Fibroblast of pulmonary artery (primary cell): ENCODE results near the gene MSTO1.
"Not testable (repeated sequence)": the region's sequence is repeated elsewhere in the genome, so short reads cannot be mapped to it uniquely, and the experiment has no call there.

ENCODE experiments used
- DNase-seq: peaks from one replicate; pipeline ENCODE4 v3.0.0-alpha.2; 2010; ENCODE audit warnings: low read depth
- H3K4me3 ChIP-seq: replicated peaks from 2 replicates; pipeline ENCODE4 v1.5.1; 2011; ENCODE audit warnings: low read depth, mild to moderate bottlenecking, control low read depth, low read length, moderate library complexity
- CTCF ChIP-seq: IDR thresholded peaks from 2 replicates; pipeline ENCODE4 v1.5.1; 2011; ENCODE audit warnings: mild to moderate bottlenecking, control low read depth, low read length, inconsistent platforms; ENCODE audit errors: missing control alignments

Gene MSTO1

DNA sequence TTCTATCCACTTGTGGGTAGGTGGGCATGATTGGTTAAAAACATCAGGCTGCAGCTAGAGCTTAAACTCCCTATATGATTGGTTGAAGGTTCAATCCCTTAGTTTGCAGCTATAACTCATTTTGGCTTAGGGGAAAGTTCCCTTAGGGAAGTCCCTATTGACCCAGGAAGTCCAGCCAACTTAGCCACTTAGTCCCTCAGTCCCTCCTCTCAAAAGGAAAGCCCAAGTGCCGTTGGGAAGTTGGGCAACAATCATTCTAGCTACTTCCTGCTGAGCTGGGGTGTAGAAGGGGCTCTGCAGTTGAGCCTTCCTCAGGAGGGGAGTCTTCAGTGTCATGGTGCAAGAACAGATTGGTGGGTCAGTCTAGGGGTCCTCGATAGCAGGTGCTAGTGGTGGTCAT, 12.2 kb downstream of the MSTO1 start:
- TF ChIP-seq CTCF, result no peak
- DNase-seq, result no peak
- H3K4me3 ChIP-seq, result no peak overlapping the region

GRCh38 chr1:155623357-155623756, 13.3 kb downstream of the MSTO1 start:
- no peak for DNase-seq
- H3K4me3 ChIP-seq, result no peak overlapping the region
- no peak for TF ChIP-seq CTCF

GRCh38 chr1:155626428-155626827, 16.4 kb downstream of the MSTO1 start:
- not testable (repeated sequence) for H3K4me3 ChIP-seq, DNase-seq

GRCh38 chr1:155636397-155637153, 26.6 kb downstream of the MSTO1 start:
- no peak for TF ChIP-seq CTCF
- H3K4me3 ChIP-seq, result no peak overlapping the region
- no peak for DNase-seq

DNA sequence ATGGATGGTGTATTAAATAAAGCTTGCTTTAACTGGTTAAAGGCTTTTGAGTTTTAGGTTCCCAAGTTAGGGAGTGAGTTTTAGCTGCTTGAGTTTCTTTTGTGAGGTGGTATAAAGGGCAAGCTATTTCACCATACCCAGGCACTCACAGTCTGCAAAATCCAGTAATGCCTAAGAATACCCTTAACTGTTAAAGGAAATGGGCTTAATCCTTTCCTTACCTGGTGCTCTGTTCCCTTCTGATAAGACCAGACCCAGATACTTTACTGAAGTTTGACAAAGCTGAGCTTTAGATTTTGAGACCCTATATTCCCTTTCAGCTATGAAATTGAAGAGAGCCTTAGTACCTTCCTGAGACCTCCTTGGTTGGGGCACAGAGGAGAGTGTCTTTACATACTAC, 30.3 kb downstream of the MSTO1 start:
- no peak for TF ChIP-seq CTCF
- no peak overlapping the region for H3K4me3 ChIP-seq
- DNase-seq, result no peak

GRCh38 chr1:155642559-155643180, 32.7 kb downstream of the MSTO1 start:
- not testable (repeated sequence) for DNase-seq, H3K4me3 ChIP-seq

DNA sequence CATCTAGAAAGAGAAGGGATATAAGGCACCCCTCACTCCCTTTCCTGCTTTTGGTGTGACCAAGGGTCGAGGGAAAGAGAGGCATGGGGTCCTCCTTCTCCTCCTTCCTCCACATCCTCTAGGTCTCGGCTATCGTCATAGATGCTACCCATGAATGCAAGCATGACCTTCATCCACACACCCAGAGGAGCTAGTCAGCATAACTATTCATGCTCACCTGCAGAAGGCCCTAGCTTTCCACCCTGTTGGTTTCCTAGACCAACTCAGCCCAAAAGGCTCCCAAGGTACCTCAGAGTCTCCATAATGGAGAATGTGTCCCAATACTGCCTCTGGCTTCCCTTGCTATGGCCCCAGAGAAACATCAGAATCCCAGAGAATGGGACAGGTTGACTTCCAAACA, 33.2 kb downstream of the MSTO1 start:
- no peak for DNase-seq
- H3K4me3 ChIP-seq, result no peak overlapping the region
- no peak for TF ChIP-seq CTCF

- peak; percentile 59 for DNase-seq
- no peak for TF ChIP-seq CTCF
- no peak overlapping the region for H3K4me3 ChIP-seq
Measured at GRCh38 chr1:155645034-155645598, 35.1 kb downstream of the MSTO1 start.
